WTC11 (cell line): ENCODE data around the gene CARHSP1. TPM values are rescaled to one million over a fixed set of nuclear protein-coding genes. Genes with fewer than 3 reads are reported as not detected.

Experiments used
- ATAC-seq: fragments of 200-7000 bp; cut with Tn5 transposase; 2 replicates; pipeline ENCODE4 v1.10.0; 2021; ENCODE audit warnings: mild to moderate bottlenecking, moderate library complexity
- CTCF ChIA-PET: fragments of 300-600 bp; sonication (Branson Sonifier 250); formaldehyde crosslinking; loops from one replicate; lab custom pipeline; 2021; ENCODE audit warnings: antibody characterized with exemption; lab: Charles Lee
- POLR2A ChIA-PET: fragments of 350-600 bp; sonication (Branson Sonifier 250); formaldehyde crosslinking; loops from one replicate; lab custom pipeline; 2021; ENCODE audit warnings: antibody characterized with exemption; lab: Charles Lee
- DNase-seq: peaks from one replicate; pipeline ENCODE4 v3.0.0; 2021; ENCODE audit warnings: low spot score
- H3K27ac Mint-ChIP-seq: 2 replicates; pipeline ENCODE4 v1.8.0; 2021; ENCODE audit warnings: mixed read lengths
- H3K27me3 Mint-ChIP-seq: 2 replicates; pipeline ENCODE4 v1.8.0; 2021; ENCODE audit warnings: low read depth, mild to moderate bottlenecking, moderate library complexity, mixed read lengths
- H3K36me3 Mint-ChIP-seq: 2 replicates; pipeline ENCODE4 v1.8.0; 2021; ENCODE audit warnings: mixed read lengths
- H3K4me1 Mint-ChIP-seq: 2 replicates; pipeline ENCODE4 v1.8.0; 2022; ENCODE audit warnings: mixed read lengths
- H3K4me3 Mint-ChIP-seq: 2 replicates; pipeline ENCODE4 v1.8.0; 2021; ENCODE audit warnings: mild to moderate bottlenecking, moderate library complexity, mixed read lengths
- H3K9me3 Mint-ChIP-seq: 2 replicates; pipeline ENCODE4 v1.8.0; 2021; ENCODE audit warnings: mixed read lengths
- FOXJ3 ChIP-seq: sonication (generic); formaldehyde crosslinking; IDR thresholded peaks from 2 replicates; pipeline ENCODE4 v1.9.0; 2021; ENCODE audit warnings: missing genetic modification reagents, mild to moderate bottlenecking, borderline replicate concordance
- FOXK1 ChIP-seq: sonication (generic); formaldehyde crosslinking; IDR thresholded peaks from 2 replicates; pipeline ENCODE4 v1.8.0; 2022; ENCODE audit warnings: mild to moderate bottlenecking, moderate library complexity, missing genetic modification reagents
- JUN ChIP-seq: sonication (generic); formaldehyde crosslinking; IDR thresholded peaks from 2 replicates; pipeline ENCODE4 v1.8.0; 2023; ENCODE audit warnings: mild to moderate bottlenecking, missing genetic modification reagents
- MYBL2 ChIP-seq: sonication (generic); formaldehyde crosslinking; IDR thresholded peaks from 2 replicates; pipeline ENCODE4 v1.8.1; 2023; ENCODE audit warnings: mild to moderate bottlenecking, moderate library complexity, missing genetic modification reagents
- NR2C2 ChIP-seq: sonication (generic); formaldehyde crosslinking; IDR thresholded peaks from 2 replicates; pipeline ENCODE4 v1.8.0; 2022; ENCODE audit warnings: mild to moderate bottlenecking, missing genetic modification reagents
- RORB ChIP-seq: fragments of 250-450 bp; sonication (Bioruptor Pico); IDR thresholded peaks from 2 replicates; pipeline ENCODE4 v1.9.0; 2021; ENCODE audit warnings: mild to moderate bottlenecking
- ZBTB21 ChIP-seq: sonication (generic); formaldehyde crosslinking; IDR thresholded peaks from 2 replicates; pipeline ENCODE4 v1.8.1; 2023; ENCODE audit warnings: mild to moderate bottlenecking, missing genetic modification reagents, borderline replicate concordance
- ZNF263 ChIP-seq: sonication (generic); formaldehyde crosslinking; IDR thresholded peaks from 2 replicates; pipeline ENCODE4 v1.8.1; 2022; ENCODE audit warnings: low read depth, mild to moderate bottlenecking, moderate library complexity, missing genetic modification reagents
- total RNA-seq: library from RNA; stranded (reverse); gene quantifications from 3 replicates; pipeline ENCODE4 v1.2.3, GENCODE V29; 2021
- TF ChIP-seq, protein P1 (sequence below): sonication (generic); formaldehyde crosslinking; IDR thresholded peaks from 2 replicates; pipeline ENCODE4 v1.8.1; 2023; ENCODE audit warnings: mild to moderate bottlenecking, moderate library complexity, missing genetic modification reagents
- TF ChIP-seq, protein P2 (sequence below): sonication (generic); formaldehyde crosslinking; IDR thresholded peaks from 2 replicates; pipeline ENCODE4 v1.8.0; 2022; ENCODE audit warnings: mild to moderate bottlenecking, missing genetic modification reagents
- TF ChIP-seq, protein P3 (sequence below): sonication (generic); formaldehyde crosslinking; IDR thresholded peaks from 2 replicates; pipeline ENCODE4 v1.8.1; 2022; ENCODE audit warnings: low read depth, mild to moderate bottlenecking, moderate library complexity, missing genetic modification reagents, borderline replicate concordance
- TF ChIP-seq, protein P4 (sequence below): fragments of 250-450 bp; sonication (Bioruptor Pico); IDR thresholded peaks from 2 replicates; pipeline ENCODE4 v1.9.0; 2021; ENCODE audit warnings: mild to moderate bottlenecking
- TF ChIP-seq, protein P5 (sequence below): sonication (generic); formaldehyde crosslinking; IDR thresholded peaks from 2 replicates; pipeline ENCODE4 v1.8.0; 2023; ENCODE audit warnings: mild to moderate bottlenecking, missing genetic modification reagents
- TF ChIP-seq, protein P6 (sequence below): sonication (generic); formaldehyde crosslinking; IDR thresholded peaks from 2 replicates; pipeline ENCODE4 v1.8.1; 2023; ENCODE audit warnings: mild to moderate bottlenecking, missing genetic modification reagents, borderline replicate concordance
- TF ChIP-seq, protein P7 (sequence below): sonication (generic); formaldehyde crosslinking; IDR thresholded peaks from 2 replicates; pipeline ENCODE4 v1.8.0; 2022; ENCODE audit warnings: mild to moderate bottlenecking, missing genetic modification reagents
- TF ChIP-seq, protein P8 (sequence below): fragments of 250-450 bp; sonication (Bioruptor Pico); IDR thresholded peaks from 2 replicates; pipeline ENCODE4 v1.9.0; 2021; ENCODE audit warnings: moderate library complexity, mild to moderate bottlenecking, inconsistent platforms, borderline replicate concordance

Gene CARHSP1
- total RNA-seq, 1 experiment from 2014 or later = 261 TPM

DNA sequence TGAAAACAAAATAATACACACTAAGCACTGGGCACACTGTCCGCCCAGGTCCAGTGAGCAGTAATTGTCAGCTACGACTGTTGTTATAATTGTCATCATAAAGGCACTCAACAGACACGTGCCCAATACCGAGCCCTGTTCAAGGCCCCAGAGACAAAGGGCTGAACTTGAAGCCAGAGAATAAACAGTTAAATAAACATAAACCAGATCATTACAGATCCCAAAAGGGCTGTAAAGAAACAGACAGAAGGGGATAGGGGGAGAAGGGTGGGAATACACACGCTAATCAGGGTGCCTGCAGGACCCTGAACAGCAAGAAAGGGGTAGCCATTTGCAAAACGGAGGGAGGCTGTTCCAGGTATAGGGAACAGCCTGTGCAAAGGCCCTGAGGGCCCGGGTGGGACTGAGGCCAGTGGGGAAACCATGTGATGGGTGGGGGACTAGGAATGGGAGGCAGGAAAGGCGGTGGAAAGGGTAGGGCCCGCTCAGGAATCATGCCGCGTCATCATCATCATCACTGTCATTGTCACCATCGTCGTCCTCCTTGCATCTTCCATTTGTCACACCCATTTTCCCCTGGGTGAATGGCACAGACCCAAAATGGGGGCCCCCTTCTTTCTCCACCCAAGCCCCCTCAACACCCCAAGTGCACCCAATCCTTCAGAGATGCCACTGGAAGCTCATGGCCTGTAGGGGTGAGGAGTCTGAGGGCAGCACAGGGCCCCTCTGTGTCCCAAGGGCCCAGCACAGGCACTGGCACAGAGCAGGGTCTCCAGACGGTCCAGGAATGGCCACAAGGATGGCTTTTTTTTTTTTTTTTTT, 6.3 kb downstream of the CARHSP1 start (continued):
- TF ChIP-seq, protein P1, sequence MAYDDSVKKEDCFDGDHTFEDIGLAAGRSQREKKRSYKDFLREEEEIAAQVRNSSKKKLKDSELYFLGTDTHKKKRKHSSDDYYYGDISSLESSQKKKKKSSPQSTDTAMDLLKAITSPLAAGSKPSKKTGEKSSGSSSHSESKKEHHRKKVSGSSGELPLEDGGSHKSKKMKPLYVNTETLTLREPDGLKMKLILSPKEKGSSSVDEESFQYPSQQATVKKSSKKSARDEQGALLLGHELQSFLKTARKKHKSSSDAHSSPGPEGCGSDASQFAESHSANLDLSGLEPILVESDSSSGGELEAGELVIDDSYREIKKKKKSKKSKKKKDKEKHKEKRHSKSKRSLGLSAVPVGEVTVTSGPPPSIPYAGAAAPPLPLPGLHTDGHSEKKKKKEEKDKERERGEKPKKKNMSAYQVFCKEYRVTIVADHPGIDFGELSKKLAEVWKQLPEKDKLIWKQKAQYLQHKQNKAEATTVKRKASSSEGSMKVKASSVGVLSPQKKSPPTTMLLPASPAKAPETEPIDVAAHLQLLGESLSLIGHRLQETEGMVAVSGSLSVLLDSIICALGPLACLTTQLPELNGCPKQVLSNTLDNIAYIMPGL (CRISPR knock-in tag) = no peak

DNA sequence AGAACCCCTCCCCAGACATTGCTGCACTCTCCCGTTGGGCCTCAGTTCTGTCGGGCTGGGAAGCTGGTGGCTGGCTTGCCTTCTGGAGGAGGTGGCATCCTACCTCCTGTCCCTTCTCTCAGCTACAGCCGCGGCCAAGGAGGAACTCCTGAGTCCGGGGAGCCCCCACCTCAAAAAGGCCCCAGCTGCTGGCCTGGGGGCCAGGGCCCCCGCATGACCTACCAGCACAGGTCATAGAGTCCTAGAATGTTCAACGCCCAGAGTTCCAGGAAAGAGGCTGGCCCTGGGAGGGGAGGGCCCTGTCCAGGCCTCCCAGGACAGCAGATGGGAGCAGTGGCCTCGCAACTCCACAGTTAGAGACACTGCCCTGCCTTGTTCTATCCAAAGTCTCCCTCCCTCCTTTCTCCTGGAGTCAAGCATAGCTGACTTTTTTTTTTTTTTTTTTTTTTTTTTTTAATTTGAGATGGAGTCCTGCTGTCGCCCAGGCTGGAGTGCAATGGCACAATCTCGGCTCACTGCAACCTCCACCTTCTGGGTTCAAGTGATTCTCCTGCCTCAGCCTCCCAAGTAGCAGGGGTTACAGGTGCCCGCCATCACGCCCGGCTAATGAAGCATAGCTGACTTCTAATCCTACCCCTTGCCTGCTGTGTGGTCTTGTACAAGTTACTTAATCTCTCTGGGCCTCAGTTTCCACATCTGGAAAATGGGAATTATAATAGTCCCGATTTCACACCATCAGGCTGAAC, 7.1 kb downstream of the CARHSP1 start:
- Mint-ChIP-seq H3K27ac (peak overlapping the region; percentile 32; the same call in 1 of the 2 replicates), H3K36me3 (peaks cover 24% of the 10 kb centered on the region), H3K27me3 (no peaks in the 10 kb centered on the region), H3K9me3 (no peaks in the 10 kb centered on the region), H3K4me1 (peaks cover 68% of the 10 kb centered on the region), H3K4me3 (peak overlapping the region; percentile 14; the same call in 1 of the 2 replicates)
- no peak for DNase-seq
- CTCF ChIA-PET = interaction anchor here (0.6 to 1.6 kb wide), 3 partner anchors 12 to 147 kb away, joined by 3 to 7 read pairs (median 6); no protein-coding TSS in a partner anchor
- POLR2A ChIA-PET = interaction anchor here (1.0 kb wide), 1 partner anchor 24 kb away, joined by 3 read pairs; no protein-coding TSS in a partner anchor
- ATAC-seq = no peak
- TF ChIP-seq, protein P2, sequence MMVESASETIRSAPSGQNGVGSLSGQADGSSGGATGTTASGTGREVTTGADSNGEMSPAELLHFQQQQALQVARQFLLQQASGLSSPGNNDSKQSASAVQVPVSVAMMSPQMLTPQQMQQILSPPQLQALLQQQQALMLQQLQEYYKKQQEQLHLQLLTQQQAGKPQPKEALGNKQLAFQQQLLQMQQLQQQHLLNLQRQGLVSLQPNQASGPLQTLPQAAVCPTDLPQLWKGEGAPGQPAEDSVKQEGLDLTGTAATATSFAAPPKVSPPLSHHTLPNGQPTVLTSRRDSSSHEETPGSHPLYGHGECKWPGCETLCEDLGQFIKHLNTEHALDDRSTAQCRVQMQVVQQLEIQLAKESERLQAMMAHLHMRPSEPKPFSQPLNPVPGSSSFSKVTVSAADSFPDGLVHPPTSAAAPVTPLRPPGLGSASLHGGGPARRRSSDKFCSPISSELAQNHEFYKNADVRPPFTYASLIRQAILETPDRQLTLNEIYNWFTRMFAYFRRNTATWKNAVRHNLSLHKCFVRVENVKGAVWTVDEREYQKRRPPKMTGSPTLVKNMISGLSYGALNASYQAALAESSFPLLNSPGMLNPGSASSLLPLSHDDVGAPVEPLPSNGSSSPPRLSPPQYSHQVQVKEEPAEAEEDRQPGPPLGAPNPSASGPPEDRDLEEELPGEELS (CRISPR knock-in tag) = no peak
- TF ChIP-seq FOXJ3 (CRISPR knock-in tag) (no peak), ZNF263 (CRISPR knock-in tag) (no peak), ZBTB21 (CRISPR knock-in tag) (no peak), RORB (CRISPR knock-in tag) (no peak), MYBL2 (CRISPR knock-in tag) (no peak), JUN (CRISPR knock-in tag) (no peak), NR2C2 (CRISPR knock-in tag) (no peak), FOXK1 (no peak)
- TF ChIP-seq, protein P3, sequence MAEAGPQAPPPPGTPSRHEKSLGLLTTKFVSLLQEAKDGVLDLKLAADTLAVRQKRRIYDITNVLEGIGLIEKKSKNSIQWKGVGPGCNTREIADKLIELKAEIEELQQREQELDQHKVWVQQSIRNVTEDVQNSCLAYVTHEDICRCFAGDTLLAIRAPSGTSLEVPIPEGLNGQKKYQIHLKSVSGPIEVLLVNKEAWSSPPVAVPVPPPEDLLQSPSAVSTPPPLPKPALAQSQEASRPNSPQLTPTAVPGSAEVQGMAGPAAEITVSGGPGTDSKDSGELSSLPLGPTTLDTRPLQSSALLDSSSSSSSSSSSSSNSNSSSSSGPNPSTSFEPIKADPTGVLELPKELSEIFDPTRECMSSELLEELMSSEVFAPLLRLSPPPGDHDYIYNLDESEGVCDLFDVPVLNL = no peak
- TF ChIP-seq, protein P4, sequence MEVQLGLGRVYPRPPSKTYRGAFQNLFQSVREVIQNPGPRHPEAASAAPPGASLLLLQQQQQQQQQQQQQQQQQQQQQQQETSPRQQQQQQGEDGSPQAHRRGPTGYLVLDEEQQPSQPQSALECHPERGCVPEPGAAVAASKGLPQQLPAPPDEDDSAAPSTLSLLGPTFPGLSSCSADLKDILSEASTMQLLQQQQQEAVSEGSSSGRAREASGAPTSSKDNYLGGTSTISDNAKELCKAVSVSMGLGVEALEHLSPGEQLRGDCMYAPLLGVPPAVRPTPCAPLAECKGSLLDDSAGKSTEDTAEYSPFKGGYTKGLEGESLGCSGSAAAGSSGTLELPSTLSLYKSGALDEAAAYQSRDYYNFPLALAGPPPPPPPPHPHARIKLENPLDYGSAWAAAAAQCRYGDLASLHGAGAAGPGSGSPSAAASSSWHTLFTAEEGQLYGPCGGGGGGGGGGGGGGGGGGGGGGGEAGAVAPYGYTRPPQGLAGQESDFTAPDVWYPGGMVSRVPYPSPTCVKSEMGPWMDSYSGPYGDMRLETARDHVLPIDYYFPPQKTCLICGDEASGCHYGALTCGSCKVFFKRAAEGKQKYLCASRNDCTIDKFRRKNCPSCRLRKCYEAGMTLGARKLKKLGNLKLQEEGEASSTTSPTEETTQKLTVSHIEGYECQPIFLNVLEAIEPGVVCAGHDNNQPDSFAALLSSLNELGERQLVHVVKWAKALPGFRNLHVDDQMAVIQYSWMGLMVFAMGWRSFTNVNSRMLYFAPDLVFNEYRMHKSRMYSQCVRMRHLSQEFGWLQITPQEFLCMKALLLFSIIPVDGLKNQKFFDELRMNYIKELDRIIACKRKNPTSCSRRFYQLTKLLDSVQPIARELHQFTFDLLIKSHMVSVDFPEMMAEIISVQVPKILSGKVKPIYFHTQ = no peak
- TF ChIP-seq, protein P5, sequence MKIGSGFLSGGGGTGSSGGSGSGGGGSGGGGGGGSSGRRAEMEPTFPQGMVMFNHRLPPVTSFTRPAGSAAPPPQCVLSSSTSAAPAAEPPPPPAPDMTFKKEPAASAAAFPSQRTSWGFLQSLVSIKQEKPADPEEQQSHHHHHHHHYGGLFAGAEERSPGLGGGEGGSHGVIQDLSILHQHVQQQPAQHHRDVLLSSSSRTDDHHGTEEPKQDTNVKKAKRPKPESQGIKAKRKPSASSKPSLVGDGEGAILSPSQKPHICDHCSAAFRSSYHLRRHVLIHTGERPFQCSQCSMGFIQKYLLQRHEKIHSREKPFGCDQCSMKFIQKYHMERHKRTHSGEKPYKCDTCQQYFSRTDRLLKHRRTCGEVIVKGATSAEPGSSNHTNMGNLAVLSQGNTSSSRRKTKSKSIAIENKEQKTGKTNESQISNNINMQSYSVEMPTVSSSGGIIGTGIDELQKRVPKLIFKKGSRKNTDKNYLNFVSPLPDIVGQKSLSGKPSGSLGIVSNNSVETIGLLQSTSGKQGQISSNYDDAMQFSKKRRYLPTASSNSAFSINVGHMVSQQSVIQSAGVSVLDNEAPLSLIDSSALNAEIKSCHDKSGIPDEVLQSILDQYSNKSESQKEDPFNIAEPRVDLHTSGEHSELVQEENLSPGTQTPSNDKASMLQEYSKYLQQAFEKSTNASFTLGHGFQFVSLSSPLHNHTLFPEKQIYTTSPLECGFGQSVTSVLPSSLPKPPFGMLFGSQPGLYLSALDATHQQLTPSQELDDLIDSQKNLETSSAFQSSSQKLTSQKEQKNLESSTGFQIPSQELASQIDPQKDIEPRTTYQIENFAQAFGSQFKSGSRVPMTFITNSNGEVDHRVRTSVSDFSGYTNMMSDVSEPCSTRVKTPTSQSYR (CRISPR knock-in tag) = no peak
- TF ChIP-seq, protein P6, sequence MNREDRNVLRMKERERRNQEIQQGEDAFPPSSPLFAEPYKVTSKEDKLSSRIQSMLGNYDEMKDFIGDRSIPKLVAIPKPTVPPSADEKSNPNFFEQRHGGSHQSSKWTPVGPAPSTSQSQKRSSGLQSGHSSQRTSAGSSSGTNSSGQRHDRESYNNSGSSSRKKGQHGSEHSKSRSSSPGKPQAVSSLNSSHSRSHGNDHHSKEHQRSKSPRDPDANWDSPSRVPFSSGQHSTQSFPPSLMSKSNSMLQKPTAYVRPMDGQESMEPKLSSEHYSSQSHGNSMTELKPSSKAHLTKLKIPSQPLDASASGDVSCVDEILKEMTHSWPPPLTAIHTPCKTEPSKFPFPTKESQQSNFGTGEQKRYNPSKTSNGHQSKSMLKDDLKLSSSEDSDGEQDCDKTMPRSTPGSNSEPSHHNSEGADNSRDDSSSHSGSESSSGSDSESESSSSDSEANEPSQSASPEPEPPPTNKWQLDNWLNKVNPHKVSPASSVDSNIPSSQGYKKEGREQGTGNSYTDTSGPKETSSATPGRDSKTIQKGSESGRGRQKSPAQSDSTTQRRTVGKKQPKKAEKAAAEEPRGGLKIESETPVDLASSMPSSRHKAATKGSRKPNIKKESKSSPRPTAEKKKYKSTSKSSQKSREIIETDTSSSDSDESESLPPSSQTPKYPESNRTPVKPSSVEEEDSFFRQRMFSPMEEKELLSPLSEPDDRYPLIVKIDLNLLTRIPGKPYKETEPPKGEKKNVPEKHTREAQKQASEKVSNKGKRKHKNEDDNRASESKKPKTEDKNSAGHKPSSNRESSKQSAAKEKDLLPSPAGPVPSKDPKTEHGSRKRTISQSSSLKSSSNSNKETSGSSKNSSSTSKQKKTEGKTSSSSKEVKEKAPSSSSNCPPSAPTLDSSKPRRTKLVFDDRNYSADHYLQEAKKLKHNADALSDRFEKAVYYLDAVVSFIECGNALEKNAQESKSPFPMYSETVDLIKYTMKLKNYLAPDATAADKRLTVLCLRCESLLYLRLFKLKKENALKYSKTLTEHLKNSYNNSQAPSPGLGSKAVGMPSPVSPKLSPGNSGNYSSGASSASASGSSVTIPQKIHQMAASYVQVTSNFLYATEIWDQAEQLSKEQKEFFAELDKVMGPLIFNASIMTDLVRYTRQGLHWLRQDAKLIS (CRISPR knock-in tag) = no peak
- TF ChIP-seq, protein P7, sequence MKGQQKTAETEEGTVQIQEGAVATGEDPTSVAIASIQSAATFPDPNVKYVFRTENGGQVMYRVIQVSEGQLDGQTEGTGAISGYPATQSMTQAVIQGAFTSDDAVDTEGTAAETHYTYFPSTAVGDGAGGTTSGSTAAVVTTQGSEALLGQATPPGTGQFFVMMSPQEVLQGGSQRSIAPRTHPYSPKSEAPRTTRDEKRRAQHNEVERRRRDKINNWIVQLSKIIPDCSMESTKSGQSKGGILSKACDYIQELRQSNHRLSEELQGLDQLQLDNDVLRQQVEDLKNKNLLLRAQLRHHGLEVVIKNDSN = no peak
- TF ChIP-seq, protein P8, sequence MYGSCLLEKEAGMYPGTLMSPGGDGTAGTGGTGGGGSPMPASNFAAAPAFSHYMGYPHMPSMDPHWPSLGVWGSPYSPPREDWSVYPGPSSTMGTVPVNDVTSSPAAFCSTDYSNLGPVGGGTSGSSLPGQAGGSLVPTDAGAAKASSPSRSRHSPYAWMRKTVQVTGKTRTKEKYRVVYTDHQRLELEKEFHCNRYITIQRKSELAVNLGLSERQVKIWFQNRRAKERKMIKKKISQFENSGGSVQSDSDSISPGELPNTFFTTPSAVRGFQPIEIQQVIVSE (CRISPR knock-in tag) = no peak
